ENCODE results near the gene LSR.

DNA sequence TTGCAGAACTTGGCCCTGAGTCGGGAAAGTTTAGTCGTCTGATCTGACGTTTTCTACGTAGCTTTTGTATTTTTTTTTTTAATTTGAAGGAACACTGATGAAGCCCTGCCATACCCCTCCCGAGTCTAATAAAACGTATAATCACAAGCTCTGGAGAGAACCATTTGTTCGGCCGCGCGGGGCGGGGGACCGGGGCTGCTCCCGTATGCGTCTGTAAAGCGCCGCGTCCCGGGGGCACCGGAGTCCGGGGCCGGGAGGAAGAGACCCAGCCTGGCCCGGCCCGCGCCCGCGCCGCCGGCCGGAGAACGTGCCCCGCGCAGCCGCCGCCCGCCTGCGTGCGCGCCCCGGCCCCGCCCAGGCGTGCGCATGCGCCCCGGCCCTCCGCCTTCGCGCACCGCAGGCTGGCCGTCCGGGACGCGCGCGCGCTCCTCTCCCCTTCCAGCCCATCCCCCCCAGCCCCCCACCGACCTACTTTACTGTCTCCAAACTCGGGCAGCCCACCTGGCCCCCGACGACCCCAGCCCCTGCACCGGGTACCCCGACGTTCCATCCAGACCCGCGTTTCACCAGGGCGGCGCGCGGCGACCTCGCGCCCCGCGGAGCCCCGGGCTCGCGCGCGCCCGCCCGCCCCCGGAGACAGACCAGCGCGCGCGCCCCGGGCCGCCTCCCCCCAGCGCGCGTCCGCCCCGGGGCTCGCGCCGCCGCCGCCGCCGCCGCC lies 19.2 kb downstream of the LSR start:
- TF ChIP-seq, protein P1, sequence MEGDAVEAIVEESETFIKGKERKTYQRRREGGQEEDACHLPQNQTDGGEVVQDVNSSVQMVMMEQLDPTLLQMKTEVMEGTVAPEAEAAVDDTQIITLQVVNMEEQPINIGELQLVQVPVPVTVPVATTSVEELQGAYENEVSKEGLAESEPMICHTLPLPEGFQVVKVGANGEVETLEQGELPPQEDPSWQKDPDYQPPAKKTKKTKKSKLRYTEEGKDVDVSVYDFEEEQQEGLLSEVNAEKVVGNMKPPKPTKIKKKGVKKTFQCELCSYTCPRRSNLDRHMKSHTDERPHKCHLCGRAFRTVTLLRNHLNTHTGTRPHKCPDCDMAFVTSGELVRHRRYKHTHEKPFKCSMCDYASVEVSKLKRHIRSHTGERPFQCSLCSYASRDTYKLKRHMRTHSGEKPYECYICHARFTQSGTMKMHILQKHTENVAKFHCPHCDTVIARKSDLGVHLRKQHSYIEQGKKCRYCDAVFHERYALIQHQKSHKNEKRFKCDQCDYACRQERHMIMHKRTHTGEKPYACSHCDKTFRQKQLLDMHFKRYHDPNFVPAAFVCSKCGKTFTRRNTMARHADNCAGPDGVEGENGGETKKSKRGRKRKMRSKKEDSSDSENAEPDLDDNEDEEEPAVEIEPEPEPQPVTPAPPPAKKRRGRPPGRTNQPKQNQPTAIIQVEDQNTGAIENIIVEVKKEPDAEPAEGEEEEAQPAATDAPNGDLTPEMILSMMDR (IDR thresholded peaks at IDR 0.05 in 2 of 3, conservative IDR thresholded peaks at IDR 0.05 in 1 of 3; ENCODE audit: borderline replicate concordance in 1 of 3, insufficient read depth in 1 of 3, low read depth in 2 of 3, low read length in 2 of 3) = no peak
- no peak for TF ChIP-seq CEBPB (IDR thresholded peaks at IDR 0.05; ENCODE audit: low read depth)
- TF ChIP-seq POLR2A (IDR thresholded peaks at IDR 0.05; ENCODE audit: borderline replicate concordance, extremely low read depth, insufficient read depth, insufficient read length) = peak; percentile 33
- TF ChIP-seq, protein P2, sequence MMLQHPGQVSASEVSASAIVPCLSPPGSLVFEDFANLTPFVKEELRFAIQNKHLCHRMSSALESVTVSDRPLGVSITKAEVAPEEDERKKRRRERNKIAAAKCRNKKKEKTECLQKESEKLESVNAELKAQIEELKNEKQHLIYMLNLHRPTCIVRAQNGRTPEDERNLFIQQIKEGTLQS (IDR thresholded peaks at IDR 0.05) = no peak
- no peak for TF ChIP-seq SP1 (IDR thresholded peaks at IDR 0.05; ENCODE audit: low read depth)
- no peak for TF ChIP-seq EZH2 (IDR thresholded peaks at IDR 0.05)
- no peak for TF ChIP-seq TCF7L2 (IDR thresholded peaks at IDR 0.05; ENCODE audit: borderline replicate concordance, extremely low read depth, insufficient read depth, insufficient read length)
- no peak for TF ChIP-seq RAD21 (IDR thresholded peaks at IDR 0.05; ENCODE audit: low read depth)
